LNCaP clone FGC (cell line): ENCODE data around the gene CLEC7A.

Experiments
- DNase-seq: peaks from one replicate; pipeline ENCODE4 v3.0.0-alpha.2; 2011; ENCODE audit warnings: low read depth
- H3K4me3 ChIP-seq: 2 replicates; pipeline ENCODE4 v1.5.1; 2011; ENCODE audit warnings: mild to moderate bottlenecking, low read depth, low read length, control low read depth
- CTCF ChIP-seq: IDR thresholded peaks from 2 replicates; pipeline ENCODE4 v1.5.1; 2012; ENCODE audit warnings: mild to moderate bottlenecking; ENCODE audit not compliant: control insufficient read depth, insufficient read depth; ENCODE audit errors: extremely low read depth

CLEC7A gene

GRCh38 chr12:10113920-10114319 is 16.1 kb downstream of the CLEC7A start:
- DNase-seq, result no peak
- no peak for TF ChIP-seq CTCF
- no peak overlapping the region for H3K4me3 ChIP-seq

GRCh38 chr12:10113075-10113474 is 16.9 kb downstream of the CLEC7A start:
- peak; percentile 41 for DNase-seq
- no peak for TF ChIP-seq CTCF
- no peak overlapping the region for H3K4me3 ChIP-seq

- no peak for DNase-seq
- no peak overlapping the region for H3K4me3 ChIP-seq
- TF ChIP-seq CTCF, result no peak
These were observed 18.5 kb downstream of the CLEC7A start for GRCh38 chr12:10111451-10111850.

- DNase-seq, result no peak
- no peak overlapping the region for H3K4me3 ChIP-seq
- no peak for TF ChIP-seq CTCF
These were observed 19.6 kb downstream of the CLEC7A start for GRCh38 chr12:10110256-10110844.

GRCh38 chr12:10102322-10102721 is 27.7 kb downstream of the CLEC7A start:
- no peak overlapping the region for H3K4me3 ChIP-seq

GRCh38 chr12:10101648-10102220 is 28.3 kb downstream of the CLEC7A start:
- DNase-seq, result no peak
- no peak overlapping the region for H3K4me3 ChIP-seq
- no peak for TF ChIP-seq CTCF

More at GRCh38 chr12:10102322-10102721, 27.7 kb downstream of the CLEC7A start:
- no peak for DNase-seq
- TF ChIP-seq CTCF, result no peak
